CD8-positive, alpha-beta memory T cell (primary cell): ENCODE data around the gene CC2D1A. TPM values are rescaled to one million over a fixed set of nuclear protein-coding genes. Genes with fewer than 3 reads are reported as not detected.

Experiments
- CTCF ChIA-PET: fragments of 350-600 bp; sonication (Branson Sonifier 250); formaldehyde crosslinking; loops from one replicate; lab custom pipeline; 2021; ENCODE audit warnings: antibody characterized with exemption; lab: Charles Lee
- POLR2A ChIA-PET: fragments of 350-600 bp; sonication (Branson Sonifier 250); formaldehyde crosslinking; loops from one replicate; lab custom pipeline; 2021; ENCODE audit warnings: antibody characterized with exemption; lab: Charles Lee
- DNase-seq, 5 donors: peaks; one replicate each; pipeline versions ENCODE4 v3.0.0 to v3.0.0-alpha.2; 2020 to 2022; ENCODE audit warnings: mixed read lengths in 1 of 5
- H3K27ac ChIP-seq: one replicate; pipeline ENCODE4 v1.7.0; 2013; ENCODE audit warnings: low read depth, mild to moderate bottlenecking, low read length, moderate library complexity
- H3K27me3 ChIP-seq: 2 replicates; pipeline ENCODE4 v1.7.0; 2013; ENCODE audit warnings: low read length, mild to moderate bottlenecking; ENCODE audit not compliant: insufficient read depth, poor library complexity, severe bottlenecking
- H3K36me3 ChIP-seq: 2 replicates; pipeline ENCODE4 v1.7.0; 2013; ENCODE audit warnings: mild to moderate bottlenecking, low read length, moderate library complexity; ENCODE audit not compliant: insufficient read depth
- H3K4me1 ChIP-seq: 2 replicates; pipeline ENCODE4 v1.7.0; 2013; ENCODE audit warnings: mild to moderate bottlenecking, low read length, moderate library complexity; ENCODE audit not compliant: insufficient read depth
- H3K4me3 ChIP-seq: 2 replicates; pipeline ENCODE4 v1.7.0; 2013; ENCODE audit warnings: mild to moderate bottlenecking, low read length
- H3K9me3 ChIP-seq: 2 replicates; pipeline ENCODE4 v1.7.0; 2013; ENCODE audit warnings: mild to moderate bottlenecking, low read length
- H3K27ac Mint-ChIP-seq, 8 donors: one replicate each; pipeline ENCODE4 v1.8.0; 2020 to 2021; ENCODE audit warnings: mixed read lengths in 8 of 8, mild to moderate bottlenecking in 6 of 8, inconsistent platforms in 3 of 8, moderate library complexity in 3 of 8
- H3K27me3 Mint-ChIP-seq, 2 donors: one replicate each; pipeline ENCODE4 v1.8.0; 2020 to 2021; ENCODE audit warnings: mixed read lengths in 2 of 2, mild to moderate bottlenecking in 1 of 2, moderate library complexity in 1 of 2
- H3K36me3 Mint-ChIP-seq, 3 donors: one replicate each; pipeline ENCODE4 v1.8.0; 2020 to 2021; ENCODE audit warnings: mixed read lengths in 3 of 3, inconsistent platforms in 1 of 3, mild to moderate bottlenecking in 1 of 3
- H3K4me1 Mint-ChIP-seq, 3 donors: one replicate each; pipeline ENCODE4 v1.8.0; 2020 to 2021; ENCODE audit warnings: mixed read lengths in 3 of 3, inconsistent platforms in 1 of 3, mild to moderate bottlenecking in 1 of 3
- H3K4me3 Mint-ChIP-seq, 7 donors: one replicate each; pipeline ENCODE4 v1.8.0; 2020 to 2021; ENCODE audit warnings: mixed read lengths in 7 of 7, mild to moderate bottlenecking in 6 of 7, moderate library complexity in 4 of 7, inconsistent platforms in 2 of 7
- H3K9me3 Mint-ChIP-seq, 5 donors: one replicate each; pipeline ENCODE4 v1.8.0; 2020 to 2022; ENCODE audit warnings: mixed read lengths in 5 of 5, mild to moderate bottlenecking in 3 of 5, moderate library complexity in 2 of 5, inconsistent platforms in 1 of 5
- polyA plus RNA-seq: library from polyadenylated mRNA; unstranded; fragments of 300-500 nt; fragmentation: Illumina TruSeq; gene quantifications from one replicate; pipeline ENCODE4 v1.2.3, GENCODE V29; 2021
- total RNA-seq, 2 experiments: library from RNA; stranded (reverse); gene quantifications; one replicate each; pipeline ENCODE4 v1.2.3, GENCODE V29; 2021

Gene CC2D1A
- total and polyA plus RNA-seq, 3 experiments from 2014 or later = 15.3 to 31.0 (median 30.8) TPM

DNA sequence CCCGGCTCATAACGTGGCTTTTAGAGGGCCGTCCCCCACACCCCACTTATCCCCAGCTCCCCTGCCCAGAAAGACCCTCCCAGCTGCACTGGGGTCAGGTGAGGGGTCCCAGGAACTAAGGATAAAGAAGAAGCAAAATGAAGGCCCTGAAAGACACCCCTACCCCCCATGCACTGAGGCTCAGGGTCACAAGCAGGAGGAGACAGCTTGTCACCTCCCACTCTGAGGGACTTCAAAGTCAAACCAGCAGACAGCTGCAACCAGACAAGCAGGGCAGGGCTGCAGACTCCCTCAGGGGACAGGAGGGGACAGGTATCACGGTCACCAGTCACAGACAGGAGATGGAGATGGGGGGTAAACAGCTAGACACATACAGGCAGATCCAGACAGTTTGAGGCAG, 35.1 kb upstream of the CC2D1A start:
- Histone ChIP-seq H3K36me3 (no peaks in the 10 kb centered on the region), H3K27me3 (peaks cover 8% of the 10 kb centered on the region), H3K9me3 (no peaks in the 10 kb centered on the region), H3K4me3 (no peak overlapping the region), H3K4me1 (peaks cover 7% of the 10 kb centered on the region), H3K27ac (no peak overlapping the region)
- Mint-ChIP-seq H3K36me3 (peaks cover 0 to 3% (median 0%) of the 10 kb centered on the region in 3 donors), H3K27me3 (peaks cover 29 to 32% of the 10 kb centered on the region in 2 donors), H3K27ac (no peak overlapping the region), H3K9me3 (no peaks in the 10 kb centered on the region), H3K4me1 (peaks cover 8 to 20% (median 9%) of the 10 kb centered on the region in 3 donors), H3K4me3 (no peak overlapping the region)
- ChIA-PET POLR2A (no interaction called here), CTCF (interaction anchor here (1.1 to 1.5 kb wide), 4 partner anchors 9 to 266 kb away, joined by 3 to 5 read pairs (median 4); partner anchors contain the start of gene ASF1B)
- DNase-seq = no peak

DNA sequence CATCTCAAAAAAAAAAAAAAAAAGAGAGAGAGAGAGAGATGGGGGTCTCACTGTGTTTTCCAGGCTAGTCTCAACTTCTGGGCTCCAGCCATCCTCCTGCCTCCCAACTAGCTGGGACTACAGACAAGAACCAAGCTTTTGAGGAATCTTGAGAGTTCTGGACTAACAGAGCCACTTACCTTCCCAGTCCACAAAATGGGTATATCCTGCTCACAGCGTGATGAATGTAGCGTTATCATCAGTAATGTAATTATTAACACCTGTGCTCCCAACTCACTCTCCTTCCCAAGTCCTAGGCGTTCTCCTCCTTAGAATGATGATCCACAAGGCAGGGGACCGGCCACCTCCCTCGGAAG, 33.7 kb upstream of the CC2D1A start:
- Histone ChIP-seq H3K4me1 (no peaks in the 10 kb centered on the region), H3K27me3 (no peaks in the 10 kb centered on the region), H3K36me3 (no peaks in the 10 kb centered on the region), H3K4me3 (no peak overlapping the region), H3K9me3 (no peaks in the 10 kb centered on the region), H3K27ac (peak overlapping the region; percentile 54)
- peaks cover 0 to 3% (median 0%) of the 10 kb centered on the region in 3 donors for H3K36me3 Mint-ChIP-seq
- H3K9me3 Mint-ChIP-seq = no peaks in the 10 kb centered on the region
- peaks cover 0 to 11% (median 2%) of the 10 kb centered on the region in 3 donors for H3K4me1 Mint-ChIP-seq
- CTCF ChIA-PET = interaction anchor here (1.2 to 1.4 kb wide), 2 partner anchors 88 to 97 kb away, joined by 3 to 5 read pairs; no protein-coding TSS in a partner anchor
- peaks cover 19 to 23% of the 10 kb centered on the region in 2 donors for H3K27me3 Mint-ChIP-seq
- no peak for DNase-seq
- H3K4me3 Mint-ChIP-seq = peak overlapping the region in 3 of 7 donors; percentile 46 to 66 (median 46)
- POLR2A ChIA-PET = interaction anchor here (0.7 kb wide), 1 partner anchor 674 kb away, joined by 3 read pairs; no protein-coding TSS in a partner anchor
- no peak overlapping the region for H3K27ac Mint-ChIP-seq

DNA sequence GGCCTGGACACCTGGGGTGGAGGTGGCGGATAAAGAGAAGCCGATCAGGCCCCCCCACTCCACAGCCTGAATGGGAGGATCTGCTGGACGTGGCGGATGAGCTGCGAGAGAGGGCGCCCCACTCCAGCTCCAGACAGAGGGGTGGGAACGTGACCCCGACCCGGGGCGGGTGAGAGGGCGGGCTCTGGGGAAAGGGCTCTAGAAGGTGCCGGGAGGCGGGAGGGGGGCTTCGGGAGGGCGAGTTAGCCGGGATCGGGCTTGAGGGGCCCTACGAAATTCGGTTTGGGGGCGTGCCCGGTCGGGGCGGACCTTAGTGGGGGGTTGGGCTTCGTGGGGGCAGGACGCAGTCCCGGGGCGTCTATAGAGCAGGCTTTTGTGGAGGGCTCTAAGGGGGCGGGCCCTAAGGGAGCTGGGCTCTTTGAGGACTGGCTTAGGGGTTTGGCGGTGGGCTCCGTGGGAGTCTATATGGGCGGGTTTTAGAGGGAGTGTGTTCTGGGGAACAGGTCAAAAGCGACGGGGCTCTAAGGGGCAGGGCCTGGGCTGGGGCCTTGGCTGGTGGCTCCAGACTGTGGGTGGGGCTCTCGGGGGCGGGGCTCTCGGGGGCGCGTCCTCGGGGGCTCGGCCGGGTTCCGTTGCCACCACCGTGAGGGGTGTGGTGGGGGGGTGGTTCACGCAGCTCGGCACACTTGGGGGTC, 33.2 kb upstream of the CC2D1A start:
- H3K27ac ChIP-seq = peak overlapping the region; percentile 54
- no peak overlapping the region for H3K4me3 ChIP-seq
- H3K36me3 ChIP-seq = no peaks in the 10 kb centered on the region
- Mint-ChIP-seq H3K4me3 (peak overlapping the region in 6 of 7 donors; percentile 46 to 85 (median 58)), H3K27ac (peak overlapping the region in 3 of 8 donors; percentile 50 to 68 (median 58)), H3K36me3 (no peaks in the 10 kb centered on the region), H3K9me3 (no peaks in the 10 kb centered on the region), H3K4me1 (peaks cover 0 to 11% (median 2%) of the 10 kb centered on the region in 3 donors), H3K27me3 (peaks cover 14 to 18% of the 10 kb centered on the region in 2 donors)
- H3K4me1 ChIP-seq = no peaks in the 10 kb centered on the region
- H3K9me3 ChIP-seq = no peaks in the 10 kb centered on the region
- H3K27me3 ChIP-seq = no peaks in the 10 kb centered on the region
- DNase-seq = peak in 1 of 5 donors; percentile 46
- ChIA-PET CTCF (interaction anchor here (1.2 kb wide), 1 partner anchor 98 kb away, joined by 3 read pairs; no protein-coding TSS in a partner anchor), POLR2A (interaction anchor here (0.7 kb wide), 1 partner anchor 675 kb away, joined by 3 read pairs; no protein-coding TSS in a partner anchor)

DNA sequence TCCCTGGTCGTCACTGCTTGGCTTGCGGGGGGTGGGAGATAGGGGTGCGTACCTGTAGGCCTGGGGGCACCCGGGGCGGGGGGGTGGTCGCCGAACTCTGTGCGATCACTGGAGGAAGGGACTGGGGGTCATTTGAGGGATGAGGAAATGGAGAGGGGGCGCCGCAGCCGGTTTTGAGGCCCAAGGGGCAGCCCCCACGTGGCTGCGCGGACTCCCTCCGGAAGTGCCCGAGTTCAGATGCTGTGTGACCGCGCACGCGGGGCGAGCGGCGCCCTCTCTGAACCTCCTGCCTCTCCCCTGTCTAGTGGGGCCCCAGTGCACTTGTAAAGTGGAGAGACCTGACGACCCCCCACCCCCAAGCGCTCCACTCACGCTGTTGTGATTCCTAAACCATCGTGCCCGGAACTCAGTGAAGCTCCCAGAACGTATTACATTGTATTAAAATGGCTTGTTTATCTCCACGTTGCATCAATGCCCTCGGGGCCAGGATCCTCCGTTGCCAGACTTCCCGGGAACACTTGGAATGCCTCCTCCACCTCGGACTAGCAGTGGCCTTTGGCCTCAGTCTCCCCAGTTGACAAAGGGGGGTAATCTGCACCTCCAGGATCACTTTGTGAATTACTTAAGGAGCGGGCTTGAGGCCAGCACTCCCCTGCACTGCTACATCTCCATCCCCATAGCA, 32.0 kb upstream of the CC2D1A start:
- Mint-ChIP-seq H3K9me3 (no peaks in the 10 kb centered on the region), H3K27me3 (peaks cover 12 to 13% of the 10 kb centered on the region in 2 donors), H3K4me3 (peak overlapping the region in 1 of 7 donors; percentile 26), H3K27ac (no peak overlapping the region), H3K36me3 (no peaks in the 10 kb centered on the region), H3K4me1 (peaks cover 0 to 11% (median 2%) of the 10 kb centered on the region in 3 donors)
- H3K27ac ChIP-seq = no peak overlapping the region
- DNase-seq = no peak
- POLR2A ChIA-PET = no interaction called here
- H3K9me3 ChIP-seq = no peaks in the 10 kb centered on the region
- no peak overlapping the region for H3K4me3 ChIP-seq
- no peaks in the 10 kb centered on the region for H3K36me3 ChIP-seq
- CTCF ChIA-PET = no interaction called here
- H3K27me3 ChIP-seq = no peaks in the 10 kb centered on the region
- no peaks in the 10 kb centered on the region for H3K4me1 ChIP-seq

DNA sequence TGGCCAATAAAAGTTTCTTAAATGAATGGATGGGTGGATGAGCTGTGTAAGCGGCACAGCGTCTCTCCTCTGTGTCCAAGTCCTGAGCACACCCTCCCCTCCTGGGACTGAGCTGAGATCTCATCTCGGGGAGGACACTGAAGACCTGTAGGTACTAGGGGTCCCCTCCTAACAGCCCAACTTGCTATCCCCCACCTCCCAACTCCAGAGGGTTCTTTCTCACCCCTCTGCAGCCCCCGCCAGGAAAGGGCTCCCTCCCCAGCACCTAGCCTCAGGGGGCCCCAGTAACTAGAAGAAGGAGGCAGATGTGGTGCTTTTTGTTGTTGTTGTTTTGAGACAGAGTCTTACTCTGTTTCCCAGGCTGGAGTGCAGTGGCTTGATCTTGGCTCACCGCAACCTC, 30.2 kb upstream of the CC2D1A start:
- Mint-ChIP-seq H3K4me3 (no peak overlapping the region), H3K4me1 (peaks cover 7 to 18% (median 10%) of the 10 kb centered on the region in 3 donors)
- CTCF ChIA-PET = interaction anchor here (0.9 kb wide), 1 partner anchor 195 kb away, joined by 3 read pairs; no protein-coding TSS in a partner anchor

DNA sequence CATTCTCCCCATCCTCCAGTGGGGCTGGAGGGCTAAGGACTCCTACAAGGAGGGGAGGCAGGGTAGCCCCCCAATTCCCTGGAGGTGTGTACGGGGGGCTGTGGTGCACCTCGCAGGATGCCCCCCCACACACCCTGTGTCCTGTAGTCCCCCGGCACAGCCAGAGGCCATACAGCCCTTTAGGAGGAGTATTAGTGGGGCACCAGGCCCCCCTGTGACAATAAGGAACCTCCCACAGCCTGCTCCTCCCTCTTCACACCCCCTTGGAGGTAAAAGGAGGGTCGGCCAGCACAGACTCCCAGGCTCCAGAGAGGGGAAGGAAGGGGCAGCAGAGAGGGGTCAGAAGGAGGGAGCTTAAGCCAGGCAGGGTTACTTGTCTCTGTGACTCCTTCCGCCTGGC, 29.2 kb upstream of the CC2D1A start, which contains the start of gene NANOS3:
Gene NANOS3, plus strand, starts transcription at position 301 of the 400 bp plus-strand sequence. CDS start 115 bp downstream, outside the sequence.
- Mint-ChIP-seq H3K4me3 (no peak within 1 kb of the TSS), H3K4me1 (peaks cover 17 to 28% (median 20%) of the 10 kb centered on the region in 3 donors), H3K27ac (peak within 1 kb of the TSS in 1 of 8 donors; percentile 79), H3K27me3 (peaks cover 4 to 5% of the 10 kb centered on the region in 2 donors), H3K9me3 (no peaks in the 10 kb centered on the region), H3K36me3 (no peaks in the 10 kb centered on the region)
- Histone ChIP-seq H3K36me3 (no peaks in the 10 kb centered on the region), H3K4me3 (no peak within 1 kb of the TSS), H3K27me3 (no peaks in the 10 kb centered on the region), H3K27ac (no peak within 1 kb of the TSS), H3K4me1 (peaks cover 21% of the 10 kb centered on the region), H3K9me3 (no peaks in the 10 kb centered on the region)
- no peak for DNase-seq
- ChIA-PET POLR2A (no interaction called here), CTCF (interaction anchor here (0.8 to 1.5 kb wide), 3 partner anchors 93 to 197 kb away, joined by 3 to 6 read pairs (median 3); no protein-coding TSS in a partner anchor)

More for the DNA sequence above, 30.2 kb upstream of the CC2D1A start:
- Histone ChIP-seq H3K36me3 (no peaks in the 10 kb centered on the region), H3K4me3 (no peak overlapping the region), H3K9me3 (no peaks in the 10 kb centered on the region), H3K4me1 (peaks cover 11% of the 10 kb centered on the region), H3K27me3 (no peaks in the 10 kb centered on the region), H3K27ac (no peak overlapping the region)
- Mint-ChIP-seq H3K9me3 (no peaks in the 10 kb centered on the region), H3K36me3 (no peaks in the 10 kb centered on the region), H3K27me3 (peaks cover 7 to 9% of the 10 kb centered on the region in 2 donors), H3K27ac (no peak overlapping the region)
- POLR2A ChIA-PET = no interaction called here
- DNase-seq = no peak

DNA sequence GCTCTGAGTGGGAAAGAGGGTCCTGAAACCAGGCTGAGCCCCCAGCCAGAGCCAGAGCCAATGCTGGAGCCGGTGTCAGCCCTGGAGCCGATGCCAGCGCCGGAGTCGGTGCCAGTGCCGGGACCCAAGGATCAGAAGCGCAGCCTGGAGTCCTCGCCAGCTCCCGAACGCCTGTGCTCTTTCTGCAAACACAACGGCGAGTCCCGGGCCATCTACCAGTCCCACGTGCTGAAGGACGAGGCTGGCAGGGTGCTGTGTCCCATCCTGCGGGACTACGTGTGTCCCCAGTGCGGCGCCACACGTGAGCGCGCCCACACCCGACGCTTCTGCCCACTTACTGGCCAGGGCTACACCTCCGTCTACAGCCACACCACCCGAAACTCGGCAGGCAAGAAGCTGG, 28.7 kb upstream of the CC2D1A start:
- ChIA-PET POLR2A (no interaction called here), CTCF (interaction anchor here (0.8 to 1.5 kb wide), 3 partner anchors 93 to 196 kb away, joined by 3 to 6 read pairs (median 3); no protein-coding TSS in a partner anchor)
- Histone ChIP-seq H3K36me3 (no peaks in the 10 kb centered on the region), H3K27ac (no peak overlapping the region), H3K4me3 (no peak overlapping the region), H3K27me3 (no peaks in the 10 kb centered on the region), H3K4me1 (peaks cover 26% of the 10 kb centered on the region), H3K9me3 (no peaks in the 10 kb centered on the region)
- Mint-ChIP-seq H3K4me3 (no peak overlapping the region), H3K9me3 (no peaks in the 10 kb centered on the region), H3K36me3 (no peaks in the 10 kb centered on the region), H3K4me1 (peaks cover 22 to 32% (median 25%) of the 10 kb centered on the region in 3 donors), H3K27ac (no peak overlapping the region), H3K27me3 (peaks cover 2 to 5% of the 10 kb centered on the region in 2 donors)
- no peak for DNase-seq
